ENCODE data around the gene PCDH10.
"Not testable (repeated sequence)": the region's sequence is repeated elsewhere in the genome, so short reads cannot be mapped to it uniquely, and the experiment has no call there.

The PCDH10 gene

DNA sequence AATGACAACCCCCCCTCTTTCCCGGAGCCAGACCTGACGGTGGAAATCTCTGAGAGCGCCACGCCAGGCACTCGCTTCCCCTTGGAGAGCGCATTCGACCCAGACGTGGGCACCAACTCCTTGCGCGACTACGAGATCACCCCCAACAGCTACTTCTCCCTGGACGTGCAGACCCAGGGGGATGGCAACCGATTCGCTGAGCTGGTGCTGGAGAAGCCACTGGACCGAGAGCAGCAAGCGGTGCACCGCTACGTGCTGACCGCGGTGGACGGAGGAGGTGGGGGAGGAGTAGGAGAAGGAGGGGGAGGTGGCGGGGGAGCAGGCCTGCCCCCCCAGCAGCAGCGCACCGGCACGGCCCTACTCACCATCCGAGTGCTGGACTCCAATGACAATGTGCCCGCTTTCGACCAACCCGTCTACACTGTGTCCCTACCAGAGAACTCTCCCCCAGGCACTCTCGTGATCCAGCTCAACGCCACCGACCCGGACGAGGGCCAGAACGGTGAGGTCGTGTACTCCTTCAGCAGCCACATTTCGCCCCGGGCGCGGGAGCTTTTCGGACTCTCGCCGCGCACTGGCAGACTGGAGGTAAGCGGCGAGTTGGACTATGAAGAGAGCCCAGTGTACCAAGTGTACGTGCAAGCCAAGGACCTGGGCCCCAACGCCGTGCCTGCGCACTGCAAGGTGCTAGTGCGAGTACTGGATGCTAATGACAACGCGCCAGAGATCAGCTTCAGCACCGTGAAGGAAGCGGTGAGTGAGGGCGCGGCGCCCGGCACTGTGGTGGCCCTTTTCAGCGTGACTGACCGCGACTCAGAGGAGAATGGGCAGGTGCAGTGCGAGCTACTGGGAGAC lies 1.6 kb downstream of the PCDH10 start:
- peak; percentile 3 for DNase-seq (ENCODE audit: low spot score)

DNA sequence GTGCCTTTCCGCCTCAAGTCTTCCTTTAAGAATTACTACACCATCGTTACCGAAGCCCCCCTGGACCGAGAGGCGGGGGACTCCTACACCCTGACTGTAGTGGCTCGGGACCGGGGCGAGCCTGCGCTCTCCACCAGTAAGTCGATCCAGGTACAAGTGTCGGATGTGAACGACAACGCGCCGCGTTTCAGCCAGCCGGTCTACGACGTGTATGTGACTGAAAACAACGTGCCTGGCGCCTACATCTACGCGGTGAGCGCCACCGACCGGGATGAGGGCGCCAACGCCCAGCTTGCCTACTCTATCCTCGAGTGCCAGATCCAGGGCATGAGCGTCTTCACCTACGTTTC lies 2.2 kb downstream of the PCDH10 start:
- DNase-seq (ENCODE audit: low spot score) = peak; percentile 1

DNA sequence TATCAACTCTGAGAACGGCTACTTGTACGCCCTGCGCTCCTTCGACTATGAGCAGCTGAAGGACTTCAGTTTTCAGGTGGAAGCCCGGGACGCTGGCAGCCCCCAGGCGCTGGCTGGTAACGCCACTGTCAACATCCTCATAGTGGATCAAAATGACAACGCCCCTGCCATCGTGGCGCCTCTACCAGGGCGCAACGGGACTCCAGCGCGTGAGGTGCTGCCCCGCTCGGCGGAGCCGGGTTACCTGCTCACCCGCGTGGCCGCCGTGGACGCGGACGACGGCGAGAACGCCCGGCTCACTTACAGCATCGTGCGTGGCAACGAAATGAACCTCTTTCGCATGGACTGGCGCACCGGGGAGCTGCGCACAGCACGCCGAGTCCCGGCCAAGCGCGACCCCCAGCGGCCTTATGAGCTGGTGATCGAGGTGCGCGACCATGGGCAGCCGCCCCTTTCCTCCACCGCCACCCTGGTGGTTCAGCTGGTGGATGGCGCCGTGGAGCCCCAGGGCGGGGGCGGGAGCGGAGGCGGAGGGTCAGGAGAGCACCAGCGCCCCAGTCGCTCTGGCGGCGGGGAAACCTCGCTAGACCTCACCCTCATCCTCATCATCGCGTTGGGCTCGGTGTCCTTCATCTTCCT lies 2.7 kb downstream of the PCDH10 start:
- peak; percentile 1 for DNase-seq (ENCODE audit: low spot score)

DNA sequence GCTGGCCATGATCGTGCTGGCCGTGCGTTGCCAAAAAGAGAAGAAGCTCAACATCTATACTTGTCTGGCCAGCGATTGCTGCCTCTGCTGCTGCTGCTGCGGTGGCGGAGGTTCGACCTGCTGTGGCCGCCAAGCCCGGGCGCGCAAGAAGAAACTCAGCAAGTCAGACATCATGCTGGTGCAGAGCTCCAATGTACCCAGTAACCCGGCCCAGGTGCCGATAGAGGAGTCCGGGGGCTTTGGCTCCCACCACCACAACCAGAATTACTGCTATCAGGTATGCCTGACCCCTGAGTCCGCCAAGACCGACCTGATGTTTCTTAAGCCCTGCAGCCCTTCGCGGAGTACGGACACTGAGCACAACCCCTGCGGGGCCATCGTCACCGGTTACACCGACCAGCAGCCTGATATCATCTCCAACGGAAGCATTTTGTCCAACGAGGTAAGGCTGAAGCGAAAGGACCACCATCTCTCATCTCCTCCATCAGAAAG lies 3.3 kb downstream of the PCDH10 start:
- DNase-seq (ENCODE audit: low spot score) = peak; percentile 4

DNA sequence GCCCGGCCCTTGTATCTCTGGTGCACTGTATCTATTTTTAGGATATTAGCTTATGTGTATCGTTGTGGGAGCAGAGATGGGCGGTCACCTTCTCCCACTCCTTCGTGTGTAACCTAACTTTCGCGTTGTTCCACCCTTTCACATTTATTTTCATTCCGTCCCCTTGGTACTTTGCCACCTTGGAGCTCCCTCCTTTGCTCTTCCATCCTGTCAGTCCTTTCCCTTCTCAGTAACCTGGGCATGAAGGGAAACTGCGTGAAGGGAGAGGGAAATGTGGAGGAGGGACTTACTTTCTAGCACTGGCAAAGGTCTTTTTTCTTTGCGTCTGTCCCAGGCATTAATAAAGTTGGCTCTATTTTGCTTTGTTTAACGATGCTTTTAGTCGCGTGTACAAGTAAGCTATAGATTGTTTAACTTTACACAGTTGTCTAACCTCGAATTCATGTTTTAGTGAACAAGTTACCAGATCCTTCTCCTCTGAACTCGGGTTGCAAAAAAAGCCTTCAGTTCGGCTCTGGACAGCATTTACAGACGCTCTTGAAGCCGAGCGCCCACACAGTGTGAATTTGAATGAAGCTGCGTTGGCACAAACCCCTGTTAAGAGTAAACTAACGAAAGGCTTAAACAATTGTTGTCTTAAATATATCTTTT lies 3.9 kb downstream of the PCDH10 start:
- DNase-seq (ENCODE audit: low spot score) = peak; percentile 1

DNA sequence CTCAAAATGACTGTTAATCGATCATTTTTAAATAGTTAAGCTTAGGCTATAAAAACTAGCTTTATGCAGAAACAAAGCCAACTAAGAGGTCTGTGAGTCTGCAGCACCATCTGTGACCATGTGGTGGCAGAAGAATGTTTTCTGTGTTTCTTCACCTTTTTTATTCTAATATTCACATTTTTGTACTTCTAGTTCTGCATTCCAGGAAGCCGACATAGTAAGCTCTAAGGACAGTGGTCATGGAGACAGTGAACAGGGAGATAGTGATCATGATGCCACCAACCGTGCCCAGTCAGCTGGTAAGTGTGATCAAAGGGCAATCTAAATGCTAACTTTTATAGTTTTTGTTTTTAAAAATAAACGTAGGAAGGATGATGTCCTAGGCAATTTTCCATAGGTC lies 5.6 kb downstream of the PCDH10 start:
- DNase-seq (ENCODE audit: low spot score) = peak; percentile 40

DNA sequence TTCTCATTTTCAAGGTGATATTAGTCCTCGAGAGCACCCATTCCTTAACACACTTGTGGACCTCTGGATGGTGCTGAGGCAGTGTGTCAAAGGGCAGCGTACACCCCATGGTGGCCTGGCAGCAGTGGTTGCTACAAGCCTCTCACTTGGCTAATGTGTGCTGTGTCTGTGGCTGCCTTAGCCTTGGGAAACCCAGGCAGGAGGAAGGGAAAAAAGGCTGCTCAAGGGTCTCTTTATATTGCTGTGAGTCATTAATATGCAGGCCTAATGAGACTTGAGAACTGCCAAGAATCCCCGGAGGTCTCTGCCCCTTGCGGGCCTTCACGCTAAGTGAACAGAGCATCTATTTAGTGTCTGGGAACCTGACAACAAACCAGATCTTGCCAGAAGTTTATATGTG lies 7.0 kb downstream of the PCDH10 start:
- no peak for DNase-seq (ENCODE audit: low spot score)

DNA sequence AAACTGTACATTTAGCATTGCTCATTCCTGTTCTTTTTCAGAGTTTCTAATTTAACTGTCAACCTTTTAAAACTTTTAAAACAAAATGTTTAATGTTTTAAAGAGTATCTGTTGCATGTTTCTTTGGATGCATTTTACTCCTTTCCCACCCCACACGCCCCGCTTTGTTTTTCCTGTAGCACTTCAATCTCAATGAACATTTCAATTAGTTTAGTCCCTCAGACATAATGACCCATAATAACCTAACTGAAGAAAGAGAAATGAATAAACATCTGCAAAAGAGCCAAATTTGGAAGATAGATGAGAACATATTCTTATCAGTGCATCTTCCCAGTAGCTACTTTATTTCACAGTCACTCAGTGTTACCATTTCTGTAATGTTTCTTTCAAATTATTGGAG lies 7.5 kb downstream of the PCDH10 start:
- no peak for DNase-seq (ENCODE audit: low spot score)

DNA sequence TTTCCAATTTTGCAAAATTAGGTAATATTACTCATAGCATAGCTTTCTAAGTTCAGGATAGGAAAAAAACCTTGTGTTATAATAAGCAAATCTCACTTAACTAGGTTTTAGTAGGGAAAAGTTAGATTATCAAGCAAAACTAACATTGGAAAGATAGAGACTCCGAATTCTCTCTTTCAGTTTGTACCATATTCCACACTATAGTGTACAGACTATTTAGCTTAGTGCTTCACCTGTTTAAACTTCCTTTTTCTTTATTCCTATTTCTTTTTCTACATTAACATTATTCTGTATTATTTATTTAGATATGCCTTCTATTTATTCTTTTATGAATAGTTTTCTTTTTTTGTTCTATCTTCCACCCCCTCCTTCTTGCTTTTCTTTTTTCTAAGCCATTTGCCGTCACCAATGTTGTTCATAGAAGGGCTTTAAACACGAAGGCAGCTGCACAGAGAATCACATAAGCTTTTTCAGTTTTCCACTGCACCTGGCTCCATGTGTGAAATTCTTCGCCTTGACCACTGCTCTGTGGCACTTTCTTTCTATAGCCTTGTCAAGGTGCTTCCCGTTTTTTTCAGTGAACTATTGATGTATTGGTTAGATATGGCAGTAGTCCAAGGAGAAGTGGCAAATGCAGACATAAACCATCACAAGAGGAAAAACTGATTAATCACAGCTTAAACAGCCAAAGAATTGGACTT lies 8.5 kb downstream of the PCDH10 start:
- DNase-seq (ENCODE audit: low spot score) = no peak

DNA sequence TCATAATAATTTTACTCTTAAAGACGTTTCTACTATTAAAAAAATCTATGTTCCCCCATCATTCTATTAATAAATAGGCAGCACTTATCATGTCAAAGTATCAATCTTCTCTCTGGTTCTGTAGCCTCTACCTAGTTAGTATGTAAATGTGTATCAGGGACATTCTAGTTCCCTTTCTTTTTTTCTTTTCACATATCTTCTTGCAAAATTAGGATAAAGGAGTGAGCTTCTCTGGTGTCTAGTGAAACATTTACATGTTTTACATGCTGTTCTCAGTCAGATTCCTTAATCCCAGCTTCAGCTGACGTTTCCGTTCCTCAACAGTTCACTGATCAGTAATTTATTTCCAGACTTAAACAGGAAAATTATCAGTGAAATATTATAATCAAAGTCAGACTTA lies 11.8 kb downstream of the PCDH10 start:
- DNase-seq (ENCODE audit: low spot score) = no peak

DNA sequence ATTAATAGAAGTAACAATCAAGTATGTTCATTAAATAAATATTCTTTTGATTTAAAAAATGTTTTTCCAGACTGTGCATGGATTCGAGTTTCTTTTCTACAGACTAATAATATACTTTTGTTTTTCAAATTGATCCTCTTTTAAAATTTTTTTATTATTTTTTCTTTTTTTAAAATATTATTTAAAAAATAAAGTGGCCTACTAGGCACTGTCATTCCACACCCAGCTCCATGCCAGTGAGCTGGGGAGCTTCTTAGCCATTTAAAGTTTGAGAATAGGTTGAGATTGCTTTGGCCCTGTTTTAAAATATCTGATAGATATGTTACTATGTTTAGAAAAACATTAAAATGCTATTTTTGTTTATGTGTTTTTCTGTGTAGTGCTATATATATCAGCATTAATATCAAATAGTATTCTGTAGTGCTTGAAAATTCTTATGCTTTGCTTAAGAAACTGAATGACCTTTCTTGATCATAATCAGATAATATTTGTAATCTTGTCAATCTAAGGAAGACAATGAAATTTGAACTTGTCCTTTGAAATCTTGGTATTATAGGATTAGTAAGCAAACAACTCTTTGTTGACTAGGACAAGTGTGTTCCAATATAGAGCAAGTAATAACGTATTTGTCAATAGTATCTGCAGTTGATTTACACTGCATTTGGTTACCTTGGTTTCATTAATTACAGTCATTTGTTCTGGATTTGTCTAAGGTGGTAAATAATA lies 12.6 kb downstream of the PCDH10 start:
- no peak for DNase-seq (ENCODE audit: low spot score)

DNA sequence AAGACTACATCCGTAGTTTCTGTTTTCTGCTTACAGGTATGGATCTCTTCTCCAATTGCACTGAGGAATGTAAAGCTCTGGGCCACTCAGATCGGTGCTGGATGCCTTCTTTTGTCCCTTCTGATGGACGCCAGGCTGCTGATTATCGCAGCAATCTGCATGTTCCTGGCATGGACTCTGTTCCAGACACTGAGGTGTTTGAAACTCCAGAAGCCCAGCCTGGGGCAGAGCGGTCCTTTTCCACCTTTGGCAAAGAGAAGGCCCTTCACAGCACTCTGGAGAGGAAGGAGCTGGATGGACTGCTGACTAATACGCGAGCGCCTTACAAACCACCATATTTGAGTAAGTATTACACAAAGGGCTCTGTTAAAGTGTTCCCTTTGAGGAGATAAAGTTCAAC lies 13.8 kb downstream of the PCDH10 start:
- DNase-seq (ENCODE audit: low spot score) = no peak

DNA sequence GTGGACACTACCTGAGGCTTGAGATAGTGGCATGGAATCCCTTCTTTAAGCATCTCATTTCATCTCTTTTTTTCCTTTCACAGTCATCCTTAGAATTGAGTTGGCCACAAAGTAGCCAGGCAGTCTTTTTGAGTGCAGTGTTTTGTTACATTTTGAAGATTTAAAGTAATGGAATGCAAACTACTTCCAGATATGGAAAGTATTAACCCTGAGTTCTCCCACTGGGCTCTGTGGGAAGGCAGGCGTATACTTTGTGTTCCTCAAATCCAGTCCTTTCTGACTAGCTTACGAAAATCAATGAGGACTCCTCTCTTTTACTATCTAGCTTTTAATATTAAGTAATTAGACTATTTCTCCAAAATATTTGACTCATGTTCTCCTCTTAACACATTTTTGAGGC lies 29.9 kb downstream of the PCDH10 start:
- DNase-seq (ENCODE audit: low spot score) = no peak

DNA sequence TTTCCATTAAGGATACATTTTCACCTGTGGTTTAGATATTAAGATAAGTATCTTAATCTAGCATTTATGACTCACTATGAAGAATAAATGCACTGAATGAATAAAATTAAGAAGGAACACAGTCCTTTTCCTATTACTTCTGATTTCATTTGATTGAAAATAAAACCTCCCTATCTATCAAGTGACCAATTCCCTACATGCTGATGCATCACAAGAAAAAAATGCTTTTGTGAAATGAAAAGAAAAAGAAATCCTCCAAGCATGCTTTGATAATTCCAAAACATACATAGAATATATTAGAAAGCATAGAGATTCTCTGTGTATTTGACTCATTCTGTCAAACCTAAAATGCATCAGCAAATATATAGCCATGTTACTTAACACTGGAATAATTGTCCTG lies 37.1 kb downstream of the PCDH10 start:
- no peak for DNase-seq (ENCODE audit: low spot score)

DNA sequence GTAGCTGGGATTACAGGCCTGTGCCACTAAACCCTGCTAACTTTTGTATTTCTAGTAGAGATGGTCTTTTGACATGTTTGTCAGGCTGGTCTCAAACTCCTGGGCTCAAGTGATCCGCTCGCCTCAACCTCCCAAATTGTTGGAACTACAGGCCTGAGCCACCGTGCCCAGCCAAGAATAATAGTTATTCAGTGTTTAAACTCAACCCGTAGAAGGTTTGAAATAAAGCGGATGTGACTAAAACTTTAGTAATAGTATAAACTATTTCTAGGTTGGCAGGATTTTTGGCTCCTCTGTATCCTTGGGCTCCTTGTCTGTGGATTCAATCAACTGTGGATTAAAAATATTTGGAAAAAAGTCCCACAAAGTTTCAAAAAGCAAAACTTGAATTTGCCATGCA lies 37.8 kb downstream of the PCDH10 start:
- no peak for DNase-seq (ENCODE audit: low spot score)

DNA sequence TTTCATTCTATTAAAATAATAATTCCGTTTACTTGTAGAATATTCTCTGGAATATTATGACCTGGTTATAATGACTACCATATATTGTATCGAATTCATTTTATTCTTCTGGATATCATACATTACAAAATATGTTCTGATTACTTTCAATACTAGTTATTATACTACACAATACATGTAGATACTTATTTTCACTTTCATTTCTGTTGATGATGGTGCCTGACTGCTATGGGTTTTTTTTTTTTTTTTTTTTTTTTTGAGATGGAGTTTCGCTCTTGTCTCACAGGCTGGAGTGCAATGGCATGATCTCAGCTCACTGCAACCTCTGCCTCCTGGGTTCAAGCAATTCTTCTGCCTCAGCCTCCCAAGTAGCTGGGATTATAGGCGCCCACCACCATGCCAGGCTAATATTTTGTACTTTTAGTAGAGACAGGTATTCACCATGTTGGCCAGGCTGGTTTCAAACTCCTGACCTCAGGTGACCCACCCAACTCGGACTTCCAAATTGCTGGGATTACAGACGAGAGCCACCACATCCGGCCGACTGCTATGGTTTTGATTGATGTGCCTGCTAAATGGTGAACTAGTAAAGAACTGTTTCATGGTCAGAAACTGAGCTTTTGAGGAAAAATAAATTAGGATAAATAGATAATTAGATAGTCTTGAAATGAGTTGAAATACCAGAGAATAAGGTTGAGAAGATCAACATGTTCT lies 39.5 kb downstream of the PCDH10 start:
- no peak for DNase-seq (ENCODE audit: low spot score)

DNA sequence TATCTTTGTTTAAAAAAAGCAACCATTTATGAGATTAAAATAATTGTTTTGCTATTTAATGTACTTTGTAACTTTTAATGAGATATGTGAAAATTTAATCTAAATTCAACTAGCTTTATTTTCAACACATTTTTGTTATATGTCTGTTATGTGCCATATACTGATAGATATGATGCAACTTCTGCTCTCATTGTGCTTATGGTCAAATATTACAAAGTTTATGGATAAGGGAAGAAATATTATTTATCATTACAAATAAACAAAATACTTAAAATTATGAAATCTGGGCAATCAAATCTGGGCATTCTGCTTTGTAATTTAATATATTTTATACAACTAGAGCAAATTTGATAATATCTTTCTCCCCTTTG lies 40.0 kb downstream of the PCDH10 start:
- no peak for DNase-seq (ENCODE audit: low spot score)

DNA sequence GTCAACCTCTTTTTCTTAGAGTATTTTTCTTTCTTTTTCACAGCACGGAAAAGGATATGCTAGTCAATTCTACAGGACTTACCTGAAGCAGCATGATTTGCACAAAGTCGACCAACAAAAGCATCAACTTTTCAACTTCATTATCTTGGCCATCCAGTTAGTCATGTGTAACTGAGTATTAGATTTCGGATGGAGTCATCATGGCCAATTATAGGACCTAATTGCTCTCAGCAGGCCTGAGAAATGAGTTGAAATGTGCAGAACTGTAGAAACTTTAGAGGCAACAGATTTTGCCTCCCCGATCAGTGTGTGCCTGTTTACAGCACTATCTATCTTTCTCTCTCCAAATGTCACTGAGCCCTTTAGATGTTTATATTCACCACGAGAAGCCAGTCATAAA lies 41.0 kb downstream of the PCDH10 start:
- no peak for DNase-seq (ENCODE audit: low spot score)

DNA sequence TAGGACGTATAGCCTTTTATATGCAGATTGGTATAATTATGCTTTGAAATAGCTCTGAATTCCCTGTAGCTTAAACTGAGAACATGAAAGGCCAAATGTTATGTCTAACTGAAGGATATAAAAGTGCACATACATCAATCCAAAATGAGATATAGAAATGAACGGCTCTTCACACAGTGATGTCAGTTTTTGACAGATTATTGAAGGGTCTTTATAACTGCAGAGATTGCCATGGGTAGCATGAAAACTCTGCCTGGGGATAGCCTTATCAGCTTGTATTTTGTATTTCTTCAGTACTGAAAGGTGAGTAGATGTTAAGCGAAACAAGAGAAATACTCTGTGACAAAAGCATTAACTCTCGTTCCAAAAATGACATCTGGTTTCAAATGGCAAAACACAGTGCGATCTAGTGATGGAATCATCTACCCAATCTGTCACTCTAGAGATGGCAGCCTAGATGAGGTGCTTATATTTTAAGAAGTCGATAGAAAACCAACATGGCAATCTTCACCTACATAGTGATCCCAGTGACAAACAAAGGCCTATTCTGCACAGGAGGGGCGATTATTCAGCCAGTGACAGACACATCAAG lies 59.7 kb downstream of the PCDH10 start:
- DNase-seq (ENCODE audit: low spot score) = no peak

DNA sequence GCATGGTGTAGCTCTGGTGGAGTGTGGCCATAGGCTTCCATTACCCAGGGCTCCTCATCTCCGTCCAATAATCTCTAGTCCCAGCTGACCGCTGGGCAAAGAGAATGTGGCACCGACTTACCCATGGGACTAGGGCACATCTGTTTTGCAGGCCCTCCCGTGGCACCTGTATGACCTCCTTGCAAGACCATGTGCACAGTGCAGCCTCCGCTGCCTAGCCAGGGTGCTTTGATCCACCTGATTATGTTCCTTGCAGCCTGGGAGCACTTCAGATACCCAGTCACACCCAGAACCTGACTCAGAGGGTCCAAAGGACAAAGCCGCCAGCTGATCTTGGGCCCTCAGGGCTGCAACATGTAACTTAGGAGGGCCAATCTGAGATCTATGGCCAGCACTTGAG lies 84.8 kb downstream of the PCDH10 start:
- DNase-seq (ENCODE audit: low spot score) = no peak

DNA sequence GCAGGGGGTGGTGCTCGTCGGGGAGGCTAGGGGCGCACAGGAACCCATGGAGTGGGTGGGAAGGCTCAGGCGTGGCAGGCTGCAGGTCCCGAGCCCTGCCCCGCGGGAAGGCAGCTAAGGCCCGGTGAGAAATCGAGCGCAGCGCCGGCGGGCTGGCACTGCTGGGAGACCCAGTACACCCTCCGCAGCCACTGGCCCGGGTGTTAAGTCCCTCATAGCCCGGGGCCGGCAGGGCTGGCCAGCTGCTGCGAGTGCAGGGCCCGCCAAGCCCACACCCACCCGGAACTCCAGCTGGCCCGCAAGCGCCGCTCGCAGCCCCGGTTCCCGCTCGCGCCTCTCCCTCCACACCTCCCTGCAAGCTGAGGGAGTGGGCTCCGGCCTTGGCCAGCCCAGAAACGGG lies 91.4 kb downstream of the PCDH10 start:
- DNase-seq (ENCODE audit: low spot score) = not testable (repeated sequence)

All from HuH-7 (cell line).